Right atrium auricular region (tissue), 2 donors: ENCODE data around the gene TRAPPC11. TPM values are rescaled to one million over a fixed set of nuclear protein-coding genes. Genes with fewer than 3 reads are reported as not detected.

Source experiments
- DNase-seq: peaks from one replicate; pipeline ENCODE4 v3.0.0-alpha.2; 2019; ENCODE audit warnings: low spot score
- H3K27ac ChIP-seq, 2 donors: fragments of 200-600 bp; sonication (generic); 1 replicate in 1 of 2; 2 replicates in 1 of 2; pipeline ENCODE4 v1.5.1; 2016 to 2019
- H3K27me3 ChIP-seq, 2 donors: fragments of 200-600 bp; sonication (generic); one replicate each; pipeline versions ENCODE4 v1.5.1 to v1.6.0; 2017 to 2019
- H3K36me3 ChIP-seq: fragments of 200-600 bp; sonication (generic); one replicate; pipeline ENCODE4 v1.5.1; 2016
- H3K4me1 ChIP-seq, 2 donors: fragments of 200-600 bp; sonication (generic); one replicate each; pipeline versions ENCODE4 v1.5.1 to v1.6.0; 2017 to 2019
- H3K4me3 ChIP-seq, 2 donors: fragments of 200-600 bp; sonication (generic); 1 replicate in 1 of 2; 2 replicates in 1 of 2; pipeline ENCODE4 v1.5.1; 2017 to 2019; ENCODE audit warnings: mild to moderate bottlenecking in 1 of 2, moderate library complexity in 1 of 2
- H3K9me3 ChIP-seq, 2 donors: fragments of 200-600 bp; sonication (generic); one replicate each; pipeline ENCODE4 v1.5.1; 2019
- CTCF ChIP-seq, 2 donors: fragments of 200-600 bp; sonication (generic); IDR thresholded peaks; one replicate each; pipeline ENCODE4 v1.5.1; 2019; ENCODE audit warnings: antibody characterized with exemption in 2 of 2
- total RNA-seq, 2 donors: library from RNA; depleted of rRNA; stranded (reverse); fragments of >200 nt; gene quantifications; one replicate each; pipeline ENCODE4 v1.1.0, GENCODE V29; 2016

Gene TRAPPC11
- total RNA-seq, 2 donors from 2014 or later: 22.2 to 31.0 TPM

GRCh38 chr4:183691006-183691405 lies 31.9 kb downstream of the TRAPPC11 start:
- DNase-seq: no peak
- TF ChIP-seq CTCF (IDR thresholded peaks at IDR 0.05): no peak
- H3K4me3 ChIP-seq: no peak overlapping the region
- peaks cover 62% of the 10 kb centered on the region for H3K36me3 ChIP-seq
- H3K27me3 ChIP-seq: no peaks in the 10 kb centered on the region
- no peaks in the 10 kb centered on the region for H3K4me1 ChIP-seq
- H3K27ac ChIP-seq: no peak overlapping the region
- H3K9me3 ChIP-seq: no peaks in the 10 kb centered on the region

GRCh38 chr4:183691897-183692296 lies 32.8 kb downstream of the TRAPPC11 start:
- TF ChIP-seq CTCF (IDR thresholded peaks at IDR 0.05): no peak
- Histone ChIP-seq H3K27me3 (no peaks in the 10 kb centered on the region), H3K36me3 (peaks cover 62% of the 10 kb centered on the region)

GRCh38 chr4:183698909-183699308 lies 39.8 kb downstream of the TRAPPC11 start:
- DNase-seq: no peak
- Histone ChIP-seq H3K9me3 (peaks cover 0 to 5% of the 10 kb centered on the region in 2 donors), H3K27ac (no peak overlapping the region), H3K4me1 (no peaks in the 10 kb centered on the region), H3K36me3 (peaks cover 89% of the 10 kb centered on the region), H3K4me3 (no peak overlapping the region), H3K27me3 (no peaks in the 10 kb centered on the region)
- TF ChIP-seq CTCF (IDR thresholded peaks at IDR 0.05): no peak

More at GRCh38 chr4:183691897-183692296, 32.8 kb downstream of the TRAPPC11 start:
- Histone ChIP-seq H3K9me3 (no peaks in the 10 kb centered on the region), H3K4me1 (no peaks in the 10 kb centered on the region), H3K4me3 (no peak overlapping the region), H3K27ac (no peak overlapping the region)
- DNase-seq: no peak

GRCh38 chr4:183700407-183700806 lies 41.3 kb downstream of the TRAPPC11 start:
- Histone ChIP-seq H3K9me3 (peaks cover 0 to 5% of the 10 kb centered on the region in 2 donors), H3K27ac (no peak overlapping the region), H3K4me3 (no peak overlapping the region), H3K27me3 (no peaks in the 10 kb centered on the region), H3K4me1 (no peaks in the 10 kb centered on the region), H3K36me3 (peaks cover 83% of the 10 kb centered on the region)
- DNase-seq: no peak
- no peak for TF ChIP-seq CTCF (IDR thresholded peaks at IDR 0.05)

- no peaks in the 10 kb centered on the region for H3K4me1 ChIP-seq
- H3K27me3 ChIP-seq: no peaks in the 10 kb centered on the region
- no peak for TF ChIP-seq CTCF (IDR thresholded peaks at IDR 0.05)
- peaks cover 0 to 5% of the 10 kb centered on the region in 2 donors for H3K9me3 ChIP-seq
- DNase-seq: no peak
- H3K36me3 ChIP-seq: peaks cover 73% of the 10 kb centered on the region
- no peak overlapping the region for H3K4me3 ChIP-seq
- H3K27ac ChIP-seq: no peak overlapping the region
Observed at GRCh38 chr4:183702492-183702891, 43.4 kb downstream of the TRAPPC11 start.

- peaks cover 31% of the 10 kb centered on the region for H3K36me3 ChIP-seq
- H3K4me1 ChIP-seq: no peaks in the 10 kb centered on the region
- H3K27ac ChIP-seq: no peak overlapping the region
- no peaks in the 10 kb centered on the region for H3K27me3 ChIP-seq
- no peaks in the 10 kb centered on the region for H3K9me3 ChIP-seq
- no peak for TF ChIP-seq CTCF (IDR thresholded peaks at IDR 0.05)
- no peak for DNase-seq
- no peak overlapping the region for H3K4me3 ChIP-seq
Observed at GRCh38 chr4:183714626-183715025, 55.5 kb downstream of the TRAPPC11 start.
